Measurements from ENCODE around the gene CEP57L1. TPM values are rescaled to one million over a fixed set of nuclear protein-coding genes. Genes with fewer than 3 reads are reported as not detected.

CEP57L1 gene
- total RNA-seq, 1 experiment from 2014 or later, result 37.6 TPM

DNA sequence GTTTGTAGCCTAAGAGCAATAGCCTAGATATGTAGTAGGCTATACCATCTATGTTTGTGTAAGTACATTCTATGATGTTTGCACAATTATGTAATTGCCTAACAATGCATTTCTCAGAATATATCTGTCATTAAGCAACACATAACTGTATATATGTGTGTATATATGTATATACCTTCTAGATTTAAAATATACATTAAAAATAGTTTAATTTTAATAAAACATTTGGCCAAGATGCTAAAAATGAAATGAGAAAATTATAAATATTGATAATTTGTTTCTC is 21.2 kb upstream of the CEP57L1 start:
- H3K4me1 ChIP-seq (ENCODE audit: control insufficient read depth, insufficient read depth, low read length), result peaks cover 3% of the 10 kb centered on the region; the same call in 1 of the 2 replicates
- H3K9me3 ChIP-seq (ENCODE audit: control insufficient read depth, insufficient read depth, low read depth, low read length), result no peaks in the 10 kb centered on the region
- H3K36me3 ChIP-seq (ENCODE audit: control insufficient read depth, insufficient read depth, low read length), result no peaks in the 10 kb centered on the region
- DNase-seq (ENCODE audit: low read depth, low spot score) (no peak), ATAC-seq (no peak; the same call in 1 of the 2 replicates)
- no TSS peak for BruUV-seq (replicated peaks)
- H3K27me3 ChIP-seq (ENCODE audit: control insufficient read depth, insufficient read depth, low read length), result no peaks in the 10 kb centered on the region
- CTCF ChIA-PET, result interaction anchor here (1.0 to 1.1 kb wide), 2 partner anchors 159 to 181 kb away, joined by 4 to 6 read pairs; no protein-coding TSS in a partner anchor
- POLR2A ChIA-PET, result no interaction called here
- intact Hi-C loops (cut with micrococcal nuclease; ENCODE audit: unreplicated experiment), result loop anchor here (5.0 kb wide), 1 partner anchor 162 kb away; no protein-coding TSS in a partner anchor
- TF ChIP-seq POLR2AphosphoS5 (IDR thresholded peaks at IDR 0.05; ENCODE audit: low read depth, low read length), result no peak
- TF ChIP-seq, protein P1, sequence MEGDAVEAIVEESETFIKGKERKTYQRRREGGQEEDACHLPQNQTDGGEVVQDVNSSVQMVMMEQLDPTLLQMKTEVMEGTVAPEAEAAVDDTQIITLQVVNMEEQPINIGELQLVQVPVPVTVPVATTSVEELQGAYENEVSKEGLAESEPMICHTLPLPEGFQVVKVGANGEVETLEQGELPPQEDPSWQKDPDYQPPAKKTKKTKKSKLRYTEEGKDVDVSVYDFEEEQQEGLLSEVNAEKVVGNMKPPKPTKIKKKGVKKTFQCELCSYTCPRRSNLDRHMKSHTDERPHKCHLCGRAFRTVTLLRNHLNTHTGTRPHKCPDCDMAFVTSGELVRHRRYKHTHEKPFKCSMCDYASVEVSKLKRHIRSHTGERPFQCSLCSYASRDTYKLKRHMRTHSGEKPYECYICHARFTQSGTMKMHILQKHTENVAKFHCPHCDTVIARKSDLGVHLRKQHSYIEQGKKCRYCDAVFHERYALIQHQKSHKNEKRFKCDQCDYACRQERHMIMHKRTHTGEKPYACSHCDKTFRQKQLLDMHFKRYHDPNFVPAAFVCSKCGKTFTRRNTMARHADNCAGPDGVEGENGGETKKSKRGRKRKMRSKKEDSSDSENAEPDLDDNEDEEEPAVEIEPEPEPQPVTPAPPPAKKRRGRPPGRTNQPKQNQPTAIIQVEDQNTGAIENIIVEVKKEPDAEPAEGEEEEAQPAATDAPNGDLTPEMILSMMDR (IDR thresholded peaks at IDR 0.05), result no peak
- TF ChIP-seq TCF7L2 (IDR thresholded peaks at IDR 0.05; ENCODE audit: low read depth, low read length), result no peak
- TF ChIP-seq SIN3A (IDR thresholded peaks at IDR 0.05; ENCODE audit: borderline replicate concordance, insufficient read depth, low read depth, low read length), result no peak
- TF ChIP-seq, protein P2, sequence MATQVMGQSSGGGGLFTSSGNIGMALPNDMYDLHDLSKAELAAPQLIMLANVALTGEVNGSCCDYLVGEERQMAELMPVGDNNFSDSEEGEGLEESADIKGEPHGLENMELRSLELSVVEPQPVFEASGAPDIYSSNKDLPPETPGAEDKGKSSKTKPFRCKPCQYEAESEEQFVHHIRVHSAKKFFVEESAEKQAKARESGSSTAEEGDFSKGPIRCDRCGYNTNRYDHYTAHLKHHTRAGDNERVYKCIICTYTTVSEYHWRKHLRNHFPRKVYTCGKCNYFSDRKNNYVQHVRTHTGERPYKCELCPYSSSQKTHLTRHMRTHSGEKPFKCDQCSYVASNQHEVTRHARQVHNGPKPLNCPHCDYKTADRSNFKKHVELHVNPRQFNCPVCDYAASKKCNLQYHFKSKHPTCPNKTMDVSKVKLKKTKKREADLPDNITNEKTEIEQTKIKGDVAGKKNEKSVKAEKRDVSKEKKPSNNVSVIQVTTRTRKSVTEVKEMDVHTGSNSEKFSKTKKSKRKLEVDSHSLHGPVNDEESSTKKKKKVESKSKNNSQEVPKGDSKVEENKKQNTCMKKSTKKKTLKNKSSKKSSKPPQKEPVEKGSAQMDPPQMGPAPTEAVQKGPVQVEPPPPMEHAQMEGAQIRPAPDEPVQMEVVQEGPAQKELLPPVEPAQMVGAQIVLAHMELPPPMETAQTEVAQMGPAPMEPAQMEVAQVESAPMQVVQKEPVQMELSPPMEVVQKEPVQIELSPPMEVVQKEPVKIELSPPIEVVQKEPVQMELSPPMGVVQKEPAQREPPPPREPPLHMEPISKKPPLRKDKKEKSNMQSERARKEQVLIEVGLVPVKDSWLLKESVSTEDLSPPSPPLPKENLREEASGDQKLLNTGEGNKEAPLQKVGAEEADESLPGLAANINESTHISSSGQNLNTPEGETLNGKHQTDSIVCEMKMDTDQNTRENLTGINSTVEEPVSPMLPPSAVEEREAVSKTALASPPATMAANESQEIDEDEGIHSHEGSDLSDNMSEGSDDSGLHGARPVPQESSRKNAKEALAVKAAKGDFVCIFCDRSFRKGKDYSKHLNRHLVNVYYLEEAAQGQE (IDR thresholded peaks at IDR 0.05; ENCODE audit: insufficient read depth in 1 of 2, low read depth in 2 of 2, low read length in 1 of 2), result no peak
- H3K27ac ChIP-seq (ENCODE audit: low read length), result no peak overlapping the region
- H3K4me3 ChIP-seq (ENCODE audit: low read depth in 2 of 2, low read length in 2 of 2), result no peak overlapping the region
- in situ Hi-C loops (cut with HindIII; ENCODE audit: low pct_unique_long_range_greater_than_20kb, low sequenced_read_pairs), result no loop called here

DNA sequence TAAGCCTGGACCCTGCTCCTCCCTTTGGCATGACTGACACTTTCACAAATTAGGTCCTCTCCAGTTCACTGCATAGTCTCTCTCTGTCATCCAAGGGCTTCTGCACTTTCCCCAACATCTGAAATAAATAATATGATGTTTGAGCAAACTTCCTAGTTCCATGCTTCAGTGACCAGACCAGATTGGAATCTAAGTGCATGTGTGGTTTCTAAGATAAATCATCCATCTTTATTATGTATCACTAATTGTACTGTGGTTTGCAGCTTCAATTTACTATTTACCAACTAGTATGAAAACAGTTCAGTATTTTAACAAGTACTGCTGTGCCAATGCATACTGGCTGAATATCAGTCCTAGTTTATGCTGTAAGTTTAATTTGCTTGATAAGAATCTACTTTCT is 19.4 kb upstream of the CEP57L1 start:
- no peak for TF ChIP-seq POLR2AphosphoS5 (IDR thresholded peaks at IDR 0.05; ENCODE audit: low read depth, low read length)
- TF ChIP-seq, protein P1 (IDR thresholded peaks at IDR 0.05), result no peak
- TF ChIP-seq TCF7L2 (IDR thresholded peaks at IDR 0.05; ENCODE audit: low read depth, low read length), result no peak
- no peak for TF ChIP-seq SIN3A (IDR thresholded peaks at IDR 0.05; ENCODE audit: borderline replicate concordance, insufficient read depth, low read depth, low read length)
- TF ChIP-seq, protein P2 (IDR thresholded peaks at IDR 0.05; ENCODE audit: insufficient read depth in 1 of 2, low read depth in 2 of 2, low read length in 1 of 2), result no peak
- BruUV-seq (replicated peaks), result no TSS peak
- ATAC-seq (no peak), DNase-seq (ENCODE audit: low read depth, low spot score) (no peak)
- intact Hi-C loops (cut with micrococcal nuclease; ENCODE audit: unreplicated experiment), result no loop called here
- H3K36me3 ChIP-seq (ENCODE audit: control insufficient read depth, insufficient read depth, low read length), result no peaks in the 10 kb centered on the region
- H3K9me3 ChIP-seq (ENCODE audit: control insufficient read depth, insufficient read depth, low read depth, low read length), result no peaks in the 10 kb centered on the region
- no peaks in the 10 kb centered on the region for H3K27me3 ChIP-seq (ENCODE audit: control insufficient read depth, insufficient read depth, low read length)
- in situ Hi-C loops (cut with HindIII; ENCODE audit: low pct_unique_long_range_greater_than_20kb, low sequenced_read_pairs), result no loop called here
- ChIA-PET POLR2A (no interaction called here), CTCF (no interaction called here)
- no peak overlapping the region for H3K4me3 ChIP-seq (ENCODE audit: low read depth in 2 of 2, low read length in 2 of 2)
- peaks cover 9% of the 10 kb centered on the region; the same call in 1 of the 2 replicates for H3K4me1 ChIP-seq (ENCODE audit: control insufficient read depth, insufficient read depth, low read length)
- no peak overlapping the region for H3K27ac ChIP-seq (ENCODE audit: low read length)

All from Panc1 (cell line).